HepG2 (cell line): Measurements from ENCODE around the gene CEBPB. TPM values are rescaled to one million over a fixed set of nuclear protein-coding genes. Genes with fewer than 3 reads are reported as not detected.

Experiments
- CC2D1A ChIP-seq: sonication (generic); formaldehyde crosslinking; IDR thresholded peaks from 2 replicates; pipeline ENCODE4 v1.8.1; 2023; ENCODE audit warnings: mild to moderate bottlenecking, missing genetic modification reagents
- DRAP1 ChIP-seq: IDR thresholded peaks from 2 replicates; pipeline ENCODE4 v1.6.1; 2016; ENCODE audit warnings: missing genetic modification reagents, missing compliant biosample characterization
- JARID2 ChIP-seq: sonication (generic); formaldehyde crosslinking; IDR thresholded peaks from 2 replicates; pipeline ENCODE4 v1.8.1; 2023; ENCODE audit warnings: missing genetic modification reagents, inconsistent platforms; ENCODE audit not compliant: insufficient replicate concordance
- MEIS1 ChIP-seq: sonication (generic); formaldehyde crosslinking; IDR thresholded peaks from 2 replicates; pipeline ENCODE4 v1.9.0; 2021; ENCODE audit warnings: mild to moderate bottlenecking, missing genetic modification reagents, moderate library complexity, borderline replicate concordance
- NFATC3 ChIP-seq: sonication (generic); formaldehyde crosslinking; IDR thresholded peaks from 2 replicates; pipeline ENCODE4 v1.5.1; 2020; ENCODE audit warnings: mild to moderate bottlenecking, missing genetic modification reagents
- POLR2AphosphoS2 ChIP-seq: IDR thresholded peaks from 2 replicates; pipeline ENCODE4 v1.6.1; 2011; ENCODE audit warnings: low read depth, low read length, improper control_type of control experiment
- SAFB2 ChIP-seq: sonication (generic); formaldehyde crosslinking; IDR thresholded peaks from 2 replicates; pipeline ENCODE4 v1.5.1; 2020; ENCODE audit warnings: missing genetic modification reagents, low read depth, mild to moderate bottlenecking, borderline replicate concordance
- SNAPC5 ChIP-seq: sonication (generic); formaldehyde crosslinking; IDR thresholded peaks from 2 replicates; pipeline ENCODE4 v1.8.1; 2023; ENCODE audit warnings: mild to moderate bottlenecking, missing genetic modification reagents, borderline replicate concordance
- TEF ChIP-seq: sonication (generic); formaldehyde crosslinking; IDR thresholded peaks from 2 replicates; pipeline ENCODE4 v1.5.0; 2020; ENCODE audit warnings: missing genetic modification reagents
- TSC22D2 ChIP-seq: sonication (generic); formaldehyde crosslinking; IDR thresholded peaks from 2 replicates; pipeline ENCODE4 v1.5.1; 2020; ENCODE audit warnings: missing genetic modification reagents, mild to moderate bottlenecking, borderline replicate concordance
- ZFY ChIP-seq: sonication (generic); formaldehyde crosslinking; IDR thresholded peaks from 2 replicates; pipeline ENCODE4 v1.4.0; 2020; ENCODE audit warnings: missing genetic modification reagents
- ZHX2 ChIP-seq, 2 experiments: sonication (generic) in 1 of 2; formaldehyde crosslinking in 1 of 2; IDR thresholded peaks; 2 replicates each; pipeline versions ENCODE4 v1.6.1 to v1.9.0; 2014 to 2022; ENCODE audit warnings: antibody characterized with exemption in 1 of 2, borderline replicate concordance in 1 of 2, inconsistent platforms in 1 of 2, low read depth in 1 of 2, missing genetic modification reagents in 1 of 2
- ZKSCAN5 ChIP-seq: sonication (generic); formaldehyde crosslinking; IDR thresholded peaks from 2 replicates; pipeline ENCODE4 v1.5.1; 2020; ENCODE audit warnings: mild to moderate bottlenecking, missing genetic modification reagents
- ZNF580 ChIP-seq: IDR thresholded peaks from 2 replicates; pipeline ENCODE4 v1.6.1; 2016; ENCODE audit warnings: low read depth, borderline replicate concordance
- ZNF644 ChIP-seq: IDR thresholded peaks from 2 replicates; pipeline ENCODE4 v1.6.1; 2016; ENCODE audit warnings: low read depth
- ZNF800 ChIP-seq: sonication (generic); formaldehyde crosslinking; IDR thresholded peaks from 2 replicates; pipeline ENCODE4 v1.4.0; 2020; ENCODE audit warnings: missing genetic modification reagents
- polyA plus RNA-seq, 8 experiments: library from polyadenylated mRNA; depleted of rRNA in 3 of 8; stranded (reverse) in 7 of 8; unstranded in 1 of 8; fragments of >200 nt; fragmentation: Illumina TruSeq in 4 of 8; extraction: Trizol in 4 of 8; gene quantifications; 2 replicates each; pipeline versions ENCODE4 v1.2.1 to v1.2.3, GENCODE V29; 2011 to 2016; ENCODE audit warnings: low read depth in 4 of 8, missing spikeins in 1 of 8, mixed read lengths in 1 of 8; ENCODE audit not compliant: insufficient read depth in 1 of 8
- total RNA-seq, 5 experiments: library from RNA; depleted of rRNA; stranded (reverse); fragments of >200 nt; fragmentation: Illumina TruSeq; extraction: Trizol; gene quantifications; 2 replicates each; pipeline ENCODE4 v1.2.3, GENCODE V29; 2016; ENCODE audit warnings: low read depth in 1 of 5

CEBPB gene
- total and polyA plus RNA-seq, 2 of the 13 experiments (the other 11 are each of a cell fraction or from before 2014, with no cell fraction given): 18.5 to 28.2 TPM

- TF ChIP-seq ZHX2 (IDR thresholded peaks at IDR 0.05; ENCODE audit: low read depth) (peak; percentile 82), ZHX2 (CRISPR knock-in tag; IDR thresholded peaks at IDR 0.05; ENCODE audit: borderline replicate concordance) (no peak), NFATC3 (CRISPR knock-in tag) (no peak; the same call in 1 of the 2 replicates), SNAPC5 (CRISPR knock-in tag) (no peak; the same call in 1 of the 2 replicates), TSC22D2 (CRISPR knock-in tag) (peak; percentile 52; the same call in 1 of the 2 replicates), MEIS1 (CRISPR knock-in tag) (peak; percentile 90; the same call in 1 of the 2 replicates), ZNF580 (CRISPR knock-in tag) (peak; percentile 86; the same call in 1 of the 2 replicates), JARID2 (CRISPR knock-in tag) (no peak), ZFY (CRISPR knock-in tag) (peak; percentile 73), SAFB2 (CRISPR knock-in tag) (no peak; the same call in 1 of the 2 replicates), CC2D1A (CRISPR knock-in tag) (no peak; the same call in 1 of the 2 replicates), POLR2AphosphoS2 (0 out of 2 replicates have a peak, but pooled peaks have one; percentile 54), TEF (CRISPR knock-in tag) (no peak), ZNF644 (CRISPR knock-in tag) (no peak; the same call in none of the 2 replicates), DRAP1 (CRISPR knock-in tag) (peak; percentile 88), ZKSCAN5 (peak; percentile 97), ZNF800 (peak; percentile 69; the same call in 1 of the 2 replicates)
Observed at GRCh38 chr20:50165684-50166554, 24.7 kb upstream of the CEBPB start (continued).
